Vagina (tissue), 2 donors: Measurements from ENCODE around the gene LGR6. TPM values are rescaled to one million over a fixed set of nuclear protein-coding genes. Genes with fewer than 3 reads are reported as not detected.

Source experiments
- DNase-seq, 2 donors: peaks; one replicate each; pipeline ENCODE4 v3.0.0-alpha.2; 2017; ENCODE audit errors: extremely low spot score in 2 of 2
- H3K27ac ChIP-seq: fragments of 200-600 bp; sonication (generic); one replicate; pipeline ENCODE4 v1.5.1; 2019
- H3K27me3 ChIP-seq: fragments of 200-600 bp; sonication (generic); one replicate; pipeline ENCODE4 v1.5.1; 2019
- H3K36me3 ChIP-seq, 2 donors: fragments of 200-600 bp; sonication (generic); one replicate each; pipeline ENCODE4 v1.5.1; 2017 to 2019
- H3K4me1 ChIP-seq: fragments of 200-600 bp; sonication (generic); one replicate; pipeline ENCODE4 v1.5.1; 2019
- H3K4me3 ChIP-seq, 2 donors: fragments of 200-600 bp; sonication (generic); 1 replicate in 1 of 2; 2 replicates in 1 of 2; pipeline ENCODE4 v1.5.1; 2016 to 2019
- H3K9me3 ChIP-seq: fragments of 200-600 bp; sonication (generic); one replicate; pipeline ENCODE4 v1.5.1; 2019
- CTCF ChIP-seq, 3 experiments: fragments of 450-650 bp in 2 of 3; fragments of 200-600 bp in 1 of 3; sonication (generic) in 1 of 3; IDR thresholded peaks; one replicate each; pipeline ENCODE4 v1.5.1; 2017 to 2019; ENCODE audit warnings: antibody characterized with exemption in 3 of 3, mild to moderate bottlenecking in 2 of 3, moderate library complexity in 2 of 3
- POLR2A ChIP-seq, 2 donors: fragments of 450-650 bp; IDR thresholded peaks; one replicate each; pipeline ENCODE4 v1.6.1; 2017; ENCODE audit warnings: antibody characterized with exemption in 2 of 2, mild to moderate bottlenecking in 2 of 2, moderate library complexity in 2 of 2
- POLR2AphosphoS5 ChIP-seq, 2 donors: sonication (generic); formaldehyde crosslinking; IDR thresholded peaks; one replicate each; pipeline ENCODE4 v1.9.0; 2017; ENCODE audit warnings: antibody characterized with exemption in 2 of 2, mild to moderate bottlenecking in 2 of 2, low read depth in 1 of 2; ENCODE audit not compliant: insufficient read depth in 1 of 2
- intact Hi-C: fragments of 100-400 bp; cut with DNase I; formaldehyde crosslinking; loops from one replicate; pipeline ENCODE4 v1.15.1; 2023
- total RNA-seq: library from RNA; depleted of rRNA; stranded (reverse); fragments of >200 nt; gene quantifications from one replicate; pipeline ENCODE4 v1.2.3, GENCODE V29; 2016

The LGR6 gene
- total RNA-seq, 1 donor from 2014 or later, result 6.6 TPM

DNA sequence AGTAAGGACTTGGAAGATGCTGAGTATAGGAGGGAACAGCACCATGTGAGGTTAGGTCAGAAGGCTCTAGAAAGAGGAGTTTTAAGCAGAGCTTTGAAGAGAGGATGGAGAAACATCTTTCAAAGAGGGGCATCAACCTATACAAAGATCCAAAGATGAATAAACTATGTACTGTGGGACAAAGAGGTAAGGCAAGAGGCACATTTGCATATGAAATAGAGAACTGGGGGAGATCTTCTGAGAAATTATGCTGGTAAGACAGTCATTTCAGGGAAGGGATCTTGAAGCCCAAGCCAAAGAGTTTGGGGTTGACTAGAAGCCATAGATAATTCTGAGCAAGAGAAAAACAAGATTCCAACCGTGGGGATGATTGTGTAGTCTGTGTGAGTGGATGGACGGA lies 70.0 kb downstream of the LGR6 start:
- TF ChIP-seq CTCF (IDR thresholded peaks at IDR 0.05) (no peak), POLR2A (IDR thresholded peaks at IDR 0.05) (no peak), POLR2AphosphoS5 (IDR thresholded peaks at IDR 0.05; ENCODE audit: insufficient read depth in 1 of 2, low read depth in 1 of 2) (no peak)
- Histone ChIP-seq H3K9me3 (no peaks in the 10 kb centered on the region), H3K27me3 (peaks cover 3% of the 10 kb centered on the region), H3K4me1 (no peaks in the 10 kb centered on the region), H3K27ac (no peak overlapping the region), H3K4me3 (no peak overlapping the region), H3K36me3 (no peaks in the 10 kb centered on the region)
- no peak for DNase-seq
- intact Hi-C loops, result no loop called here

- intact Hi-C loops, result no loop called here
- H3K27me3 ChIP-seq, result peaks cover 3% of the 10 kb centered on the region
- no peaks in the 10 kb centered on the region for H3K9me3 ChIP-seq
- H3K27ac ChIP-seq, result no peak overlapping the region
- no peak overlapping the region for H3K4me3 ChIP-seq
- H3K4me1 ChIP-seq, result no peaks in the 10 kb centered on the region
- no peak for DNase-seq
- H3K36me3 ChIP-seq, result no peaks in the 10 kb centered on the region
- TF ChIP-seq POLR2AphosphoS5 (IDR thresholded peaks at IDR 0.05; ENCODE audit: insufficient read depth in 1 of 2, low read depth in 1 of 2), result no peak
- no peak for TF ChIP-seq CTCF (IDR thresholded peaks at IDR 0.05)
- no peak for TF ChIP-seq POLR2A (IDR thresholded peaks at IDR 0.05)
These were observed 70.7 kb downstream of the LGR6 start for GRCh38 chr1:202264300-202264699.

- intact Hi-C loops, result no loop called here
- H3K9me3 ChIP-seq, result no peaks in the 10 kb centered on the region
- TF ChIP-seq CTCF (IDR thresholded peaks at IDR 0.05) (no peak), POLR2AphosphoS5 (IDR thresholded peaks at IDR 0.05; ENCODE audit: insufficient read depth in 1 of 2, low read depth in 1 of 2) (no peak), POLR2A (IDR thresholded peaks at IDR 0.05) (no peak)
- H3K4me3 ChIP-seq, result no peak overlapping the region
- H3K36me3 ChIP-seq, result no peaks in the 10 kb centered on the region
- H3K27me3 ChIP-seq, result peaks cover 3% of the 10 kb centered on the region
- no peaks in the 10 kb centered on the region for H3K4me1 ChIP-seq
- DNase-seq, result no peak
- no peak overlapping the region for H3K27ac ChIP-seq
These were observed 71.1 kb downstream of the LGR6 start for GRCh38 chr1:202264726-202265125.

DNA sequence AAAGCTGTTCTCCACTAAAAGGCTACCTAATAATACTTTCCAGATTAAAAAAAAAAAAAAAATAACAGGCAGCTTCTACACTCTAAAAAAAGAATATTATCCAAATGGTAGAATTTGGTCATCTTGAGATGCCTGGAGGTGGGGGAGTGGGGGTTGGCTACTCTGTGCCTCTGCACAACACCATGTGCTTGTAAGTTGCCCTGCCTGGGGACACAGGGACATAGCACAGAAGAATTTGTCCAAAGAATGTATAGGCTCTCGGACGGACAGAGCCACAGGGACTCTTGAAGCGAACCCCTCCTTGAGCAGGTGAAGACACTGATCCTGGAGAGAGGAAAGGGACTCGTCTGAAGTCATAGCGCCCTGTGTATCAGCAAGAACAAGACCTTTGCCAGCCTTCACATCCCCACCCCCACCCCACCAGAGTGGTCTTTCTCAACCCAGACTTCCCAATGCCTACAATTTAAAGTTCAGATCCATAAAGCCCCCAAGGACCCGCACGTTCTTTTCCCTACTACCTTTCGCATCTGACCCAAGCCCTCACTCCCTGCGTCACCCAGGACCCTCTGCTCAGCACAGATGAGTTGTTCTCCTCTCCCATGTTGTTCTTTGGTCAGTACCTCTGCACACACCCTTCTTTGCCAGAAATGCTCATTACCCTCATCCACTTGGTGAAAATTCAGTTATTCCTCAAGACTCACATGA lies 72.6 kb downstream of the LGR6 start:
- Histone ChIP-seq H3K36me3 (no peaks in the 10 kb centered on the region), H3K9me3 (no peaks in the 10 kb centered on the region), H3K4me3 (no peak overlapping the region), H3K27me3 (peaks cover 3% of the 10 kb centered on the region), H3K4me1 (no peaks in the 10 kb centered on the region), H3K27ac (no peak overlapping the region)
- intact Hi-C loops, result no loop called here
- DNase-seq, result no peak
- TF ChIP-seq POLR2A (IDR thresholded peaks at IDR 0.05) (no peak), POLR2AphosphoS5 (IDR thresholded peaks at IDR 0.05; ENCODE audit: insufficient read depth in 1 of 2, low read depth in 1 of 2) (no peak)

DNA sequence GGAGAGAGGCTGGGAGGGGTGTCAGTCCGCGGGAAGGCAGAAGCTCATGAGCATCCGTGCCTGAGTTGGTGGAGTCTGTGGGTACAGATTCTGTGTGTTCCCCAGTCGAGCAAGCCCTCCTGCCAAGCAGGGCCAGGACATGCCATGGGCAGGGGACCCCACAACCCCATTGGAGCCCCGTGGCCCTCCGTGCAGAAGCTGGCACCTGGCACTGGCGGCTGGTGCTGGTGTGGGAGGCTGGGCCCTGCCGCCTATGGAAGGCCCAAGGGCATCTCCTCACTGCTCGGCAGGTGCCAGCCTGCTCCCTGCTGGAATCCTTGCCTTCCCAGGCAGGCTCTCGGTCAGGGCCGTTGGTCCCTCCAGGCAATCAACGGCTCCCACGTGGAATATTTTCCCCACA lies 74.4 kb downstream of the LGR6 start:
- Histone ChIP-seq H3K27ac (no peak overlapping the region), H3K4me1 (no peaks in the 10 kb centered on the region), H3K27me3 (peaks cover 3% of the 10 kb centered on the region), H3K36me3 (no peaks in the 10 kb centered on the region), H3K9me3 (no peaks in the 10 kb centered on the region), H3K4me3 (no peak overlapping the region)
- DNase-seq, result no peak
- intact Hi-C loops, result no loop called here
- TF ChIP-seq CTCF (IDR thresholded peaks at IDR 0.05), result no peak
- TF ChIP-seq POLR2A (IDR thresholded peaks at IDR 0.05), result no peak
- no peak for TF ChIP-seq POLR2AphosphoS5 (IDR thresholded peaks at IDR 0.05; ENCODE audit: insufficient read depth in 1 of 2, low read depth in 1 of 2)
